Measurements from ENCODE around the gene KDM4C.
"Not testable (repeated sequence)": the region's sequence is repeated elsewhere in the genome, so short reads cannot be mapped to it uniquely, and the experiment has no call there.

KDM4C gene

DNA sequence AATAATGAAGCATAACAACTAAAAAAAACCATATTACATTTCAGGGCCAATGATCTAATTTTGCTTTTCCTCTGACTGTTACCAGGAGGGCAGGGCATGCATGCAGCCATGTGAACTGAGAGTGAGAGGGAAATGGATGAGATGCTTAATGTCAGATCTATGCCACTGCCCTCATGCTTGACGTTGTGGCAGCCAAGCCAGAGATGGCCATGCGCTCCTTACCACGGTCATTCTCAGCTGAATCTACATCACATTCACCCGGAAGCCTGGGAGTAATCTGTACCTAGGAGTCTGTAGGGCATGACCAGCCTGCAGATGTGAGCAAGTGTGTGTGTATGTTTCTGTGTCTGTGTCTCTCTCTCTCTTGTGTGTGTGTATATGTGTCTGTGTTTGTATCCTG is 183.7 kb downstream of the KDM4C start:
- DNase-seq = no peak

GRCh38 chr9:6942406-6942805 is 184.6 kb downstream of the KDM4C start:
- DNase-seq = no peak

DNA sequence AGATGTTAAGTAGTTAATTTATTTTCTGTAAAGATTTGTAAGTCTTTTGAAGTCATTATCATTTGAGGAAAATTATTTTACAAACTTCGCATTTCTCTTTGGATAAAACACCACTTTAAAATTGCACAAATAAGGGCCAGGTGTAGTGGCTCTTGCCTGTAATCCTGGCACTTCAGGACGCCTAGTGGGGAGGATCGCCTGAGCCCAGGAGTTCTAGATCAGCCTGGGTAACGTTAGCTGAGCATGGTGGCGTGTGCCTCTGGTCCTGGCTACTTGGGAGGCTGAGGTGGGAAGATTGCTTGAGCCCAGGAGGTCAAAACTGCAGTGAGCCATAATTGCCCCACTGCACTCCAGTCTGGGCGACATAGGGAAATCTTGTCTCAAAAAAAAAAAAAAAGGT is 185.5 kb downstream of the KDM4C start:
- no peak for DNase-seq

- no peak for DNase-seq
These were observed 186.3 kb downstream of the KDM4C start for GRCh38 chr9:6944093-6944551.

DNA sequence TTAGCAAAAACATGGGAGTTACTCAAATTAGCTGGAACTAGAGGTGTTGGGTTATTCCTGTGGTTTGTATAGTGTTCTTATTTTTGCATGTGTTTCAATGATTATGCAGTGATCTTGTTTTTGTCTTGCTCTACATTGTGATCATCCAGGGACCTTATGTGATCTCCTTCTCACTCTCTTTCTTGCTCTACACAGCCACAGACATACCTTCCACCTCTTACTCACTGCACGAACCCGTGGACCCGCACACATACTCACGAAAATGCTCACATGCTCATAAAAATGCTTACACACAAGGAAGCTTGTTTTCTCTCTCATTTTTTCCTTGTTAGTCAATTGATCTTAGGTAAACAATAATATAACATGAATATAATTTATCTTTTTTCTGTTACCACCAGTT is 187.1 kb downstream of the KDM4C start:
- DNase-seq = no peak

- DNase-seq = no peak
These were observed 188.0 kb downstream of the KDM4C start for GRCh38 chr9:6945816-6946215.

GRCh38 chr9:6946583-6947166 is 188.9 kb downstream of the KDM4C start:
- DNase-seq = no peak

- not testable (repeated sequence) for DNase-seq
These were observed 191.1 kb downstream of the KDM4C start for GRCh38 chr9:6948921-6949320.

DNA sequence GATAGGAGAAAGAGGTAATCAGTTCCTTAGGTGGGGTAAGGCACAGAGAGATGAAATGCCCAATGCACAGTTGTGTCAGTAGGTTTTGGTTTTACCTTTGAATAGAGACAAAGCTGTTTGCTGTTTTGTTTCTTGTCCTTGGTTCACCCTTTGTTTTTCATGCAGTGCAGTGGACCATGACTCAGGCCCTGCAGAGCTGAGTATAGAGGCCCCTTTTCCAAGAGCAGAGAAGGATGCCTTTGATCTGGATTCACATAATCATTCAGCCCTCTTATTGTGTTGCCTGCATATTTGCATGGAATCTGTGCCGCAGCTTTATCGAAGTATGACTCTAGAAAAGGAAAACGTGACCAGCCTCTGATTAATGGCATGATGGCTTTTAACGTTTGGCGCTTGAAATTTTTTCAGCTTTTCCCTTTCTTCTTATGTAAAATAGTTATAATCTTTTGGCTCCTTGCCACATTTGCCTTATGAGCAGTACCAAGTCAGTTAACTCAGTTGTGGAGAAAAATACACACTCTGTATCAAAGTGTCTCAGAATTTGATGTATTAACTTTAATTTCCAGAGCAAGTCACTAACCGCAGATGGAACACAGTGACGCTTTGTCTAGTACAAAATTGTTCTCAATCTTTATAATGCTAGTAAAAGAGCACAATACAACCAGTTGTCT is 197.6 kb downstream of the KDM4C start:
- peak; percentile 36 for DNase-seq

DNA sequence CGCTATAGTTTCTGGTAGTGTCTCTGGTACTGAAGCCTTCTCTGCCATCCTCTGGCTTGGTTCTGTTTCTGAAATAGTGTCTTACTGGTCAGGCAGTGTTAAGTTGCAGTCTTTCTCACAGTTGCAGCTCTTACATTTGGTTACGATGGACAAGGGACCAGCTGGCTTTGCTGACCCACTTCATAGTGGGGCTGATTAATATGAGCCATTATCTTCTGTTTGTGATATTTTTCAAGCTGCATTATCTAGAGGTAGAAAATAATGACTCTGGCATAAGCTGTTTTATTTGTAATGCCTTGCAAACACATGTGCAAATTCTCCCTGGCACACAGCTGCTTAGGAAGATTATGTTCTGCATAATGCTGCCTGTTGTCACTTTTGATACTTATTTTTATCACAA is 199.1 kb downstream of the KDM4C start:
- DNase-seq = no peak

DNA sequence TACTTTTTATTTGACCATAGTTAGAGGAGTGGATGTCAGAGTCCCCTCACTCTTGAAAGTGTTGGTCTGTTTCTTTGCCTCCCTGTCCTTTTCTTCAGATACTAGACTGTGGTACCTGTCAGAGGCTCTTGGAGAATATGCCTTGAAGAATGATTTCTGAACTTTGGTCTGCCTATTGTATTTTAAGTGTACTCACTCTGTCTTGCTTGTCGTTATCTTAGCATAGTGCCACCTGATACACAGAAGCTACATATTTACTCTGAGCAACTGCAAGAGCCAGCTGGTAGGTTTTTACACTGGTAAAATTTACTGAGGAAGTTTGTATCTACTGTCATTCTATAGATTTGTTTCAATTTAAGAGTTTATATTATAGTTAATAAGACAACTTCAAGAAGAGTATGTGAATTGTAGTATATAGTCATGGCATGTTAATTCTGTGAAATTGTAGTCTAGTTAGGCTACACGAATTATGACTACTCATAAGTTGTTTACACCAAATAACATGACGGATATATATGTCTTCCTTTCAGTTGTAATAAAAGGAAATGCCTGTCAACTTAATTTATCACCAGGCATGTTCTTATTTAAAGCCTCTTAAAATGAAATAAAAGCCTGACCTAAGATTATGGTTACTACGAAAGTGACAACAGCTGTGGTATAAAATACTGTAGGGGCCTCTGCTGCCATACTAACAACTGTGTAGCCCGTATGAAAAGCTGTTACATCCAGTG is 201.7 kb downstream of the KDM4C start:
- no peak for DNase-seq

GRCh38 chr9:6960777-6961176 is 203.0 kb downstream of the KDM4C start:
- DNase-seq = no peak

DNA sequence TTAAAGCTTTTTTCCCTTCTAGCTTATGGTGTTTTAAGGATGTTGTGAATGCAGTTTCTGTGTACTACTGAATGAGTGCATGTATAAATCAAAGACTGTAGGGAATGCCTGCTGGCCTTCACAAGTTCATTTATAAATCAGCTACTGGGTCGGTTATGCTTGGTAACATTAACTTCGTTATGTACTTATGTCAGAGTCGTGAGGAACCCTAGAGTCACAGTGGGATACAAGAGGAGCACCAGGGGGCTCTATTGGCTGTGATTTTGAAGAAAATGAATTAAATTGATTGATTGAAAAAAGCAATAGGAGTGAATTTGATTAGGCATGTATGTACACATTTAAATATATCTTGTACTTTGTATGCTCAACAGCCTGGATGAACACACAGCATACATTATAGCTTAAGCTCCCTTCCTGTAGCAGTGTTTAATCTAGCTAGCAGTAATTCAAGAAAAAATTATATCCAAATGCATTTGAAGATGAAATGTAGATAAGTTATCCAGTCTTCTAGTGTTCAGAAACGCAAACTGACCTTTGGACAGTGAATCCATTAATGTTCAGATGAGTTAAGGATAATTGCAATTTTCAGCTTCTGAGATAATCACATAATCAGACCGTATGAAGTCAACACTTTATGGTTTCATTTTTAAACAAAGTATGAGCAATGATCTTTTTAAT is 204.2 kb downstream of the KDM4C start:
- no peak for DNase-seq

DNA sequence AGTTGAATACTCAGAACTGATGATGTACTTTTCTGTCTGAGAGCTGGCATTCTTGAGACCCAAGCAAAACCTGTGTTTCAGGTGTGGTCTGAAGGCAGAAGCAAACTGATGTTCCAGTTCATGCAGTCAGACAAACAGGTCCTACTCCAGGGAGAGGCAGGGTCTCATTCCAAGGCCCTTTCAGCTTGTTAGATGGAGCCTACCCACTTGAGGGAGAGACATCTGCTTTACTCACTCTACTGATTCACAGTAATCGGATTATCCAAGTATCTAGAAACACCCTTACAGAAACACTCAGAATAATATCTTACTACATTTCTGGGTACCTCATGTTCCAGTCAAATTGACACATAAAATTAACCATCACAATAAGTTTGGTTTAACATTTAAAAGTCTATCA is 207.8 kb downstream of the KDM4C start:
- no peak for DNase-seq

DNA sequence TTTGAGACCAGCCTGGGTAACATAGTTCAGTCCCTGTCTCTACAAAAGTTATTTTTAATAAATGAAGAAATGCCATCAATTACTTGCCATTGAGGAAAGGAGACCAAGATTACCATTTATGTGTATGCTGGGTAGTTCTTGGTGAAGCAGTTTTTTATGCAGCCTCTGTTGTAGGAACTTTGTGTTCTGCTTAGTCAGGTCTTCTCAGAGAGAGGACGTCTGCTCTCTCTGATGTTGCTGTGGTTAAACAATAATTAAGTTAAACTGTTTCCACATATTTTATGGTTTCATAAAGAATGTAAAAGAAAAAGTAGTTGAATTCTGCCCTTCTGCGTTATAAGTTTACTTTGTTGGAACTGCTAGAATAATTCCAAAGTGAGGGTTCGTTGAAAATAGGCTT is 210.5 kb downstream of the KDM4C start:
- DNase-seq = no peak

DNA sequence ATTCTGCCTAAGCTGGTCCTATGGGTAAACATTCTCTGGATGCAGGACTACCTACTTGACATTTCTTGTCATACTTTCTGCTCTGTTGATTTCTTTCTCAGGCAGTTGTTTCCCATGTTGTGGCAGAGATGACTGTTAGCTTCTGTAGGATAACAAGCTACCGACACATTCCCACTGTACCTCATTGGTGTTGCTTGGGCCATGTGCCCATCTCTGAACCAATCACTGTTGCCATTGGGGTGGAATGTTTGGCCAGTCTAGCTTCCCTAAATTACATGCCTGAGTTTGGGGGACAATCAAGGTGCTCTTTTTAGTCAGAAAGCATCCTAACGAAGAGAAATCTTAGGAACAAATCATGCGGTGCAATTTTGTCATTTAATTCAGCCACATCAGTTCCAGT is 212.0 kb downstream of the KDM4C start:
- no peak for DNase-seq

GRCh38 chr9:6973089-6973488 is 215.3 kb downstream of the KDM4C start:
- DNase-seq = no peak

DNA sequence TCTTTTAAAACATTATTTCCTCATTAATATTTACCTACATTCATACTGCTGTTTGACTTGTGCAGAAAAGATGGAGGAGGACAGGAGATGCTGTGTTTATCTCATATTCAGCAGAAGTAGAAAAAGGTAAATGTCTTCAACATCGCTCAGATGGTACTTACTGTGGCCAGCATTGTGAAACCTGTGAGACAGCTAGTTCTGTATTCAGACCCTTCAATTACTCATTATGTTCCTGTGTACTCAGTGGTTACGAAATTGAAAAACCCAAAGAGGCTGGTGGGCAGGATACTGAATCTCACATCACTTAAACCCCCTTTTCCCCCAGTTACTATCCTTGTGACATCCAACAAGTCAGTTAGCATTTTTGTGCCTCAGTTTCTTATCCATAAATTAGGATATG is 216.0 kb downstream of the KDM4C start:
- no peak for DNase-seq

DNA sequence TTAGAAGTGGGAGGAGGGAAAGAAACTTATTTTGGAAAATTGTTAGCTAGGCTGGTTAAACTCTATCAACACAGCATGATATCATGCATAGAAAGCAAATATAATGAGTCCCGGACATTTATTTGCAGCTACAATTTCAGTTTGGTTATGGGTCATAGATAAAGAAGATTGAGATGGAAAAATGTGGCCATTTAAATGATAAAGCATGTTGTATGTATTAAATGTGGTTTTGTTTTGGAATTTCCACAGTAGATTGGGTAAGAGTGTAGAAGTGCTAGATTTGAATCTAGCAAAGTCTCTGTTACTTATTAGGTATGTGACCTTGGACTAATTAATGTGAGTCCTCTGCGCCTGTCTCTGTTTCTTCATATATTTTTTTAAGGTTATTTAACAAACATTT is 217.4 kb downstream of the KDM4C start:
- DNase-seq = no peak

GRCh38 chr9:6977761-6978160 is 220.0 kb downstream of the KDM4C start:
- DNase-seq = no peak

- DNase-seq = no peak
These were observed 220.8 kb downstream of the KDM4C start for GRCh38 chr9:6978591-6978990.

DNA sequence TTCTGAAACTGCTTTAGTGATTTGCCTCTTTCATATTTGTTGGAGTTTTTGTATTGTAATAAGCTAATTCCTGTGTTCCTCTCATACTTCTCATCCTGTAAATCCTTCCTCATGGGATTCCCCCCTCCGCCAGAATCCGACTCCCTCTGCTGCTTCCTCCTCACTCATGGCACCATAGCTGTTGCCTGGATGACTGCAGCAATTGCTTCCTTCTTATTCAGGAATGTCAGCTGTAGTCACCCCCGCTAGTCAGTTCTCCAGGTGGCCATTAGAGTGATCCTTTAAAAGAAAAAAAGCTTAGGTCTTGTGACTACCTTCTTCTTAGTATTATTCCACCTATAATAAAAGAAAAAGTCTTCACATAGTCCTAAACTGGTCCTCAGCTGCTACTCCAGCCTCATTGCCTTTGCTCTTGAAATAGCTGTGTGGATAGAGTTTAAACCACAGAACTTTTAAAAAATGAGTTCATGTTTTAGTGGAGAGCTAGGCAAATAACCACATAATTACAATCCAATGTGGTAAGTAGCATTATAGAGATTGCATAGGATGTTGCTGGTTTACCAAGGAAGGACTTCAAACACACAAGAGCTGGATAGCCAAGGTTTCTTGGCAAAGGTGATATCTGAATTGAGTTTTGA is 227.3 kb downstream of the KDM4C start:
- DNase-seq = no peak

GRCh38 chr9:6986141-6986815 is 228.5 kb downstream of the KDM4C start:
- no peak for DNase-seq

Measured in stimulated activated CD4-positive, alpha-beta T cell treated with anti-CD3 and anti-CD28 coated beads, Interleukin-1b, Interleukin-23, amount 100 ng/mL, for 48 hours (primary cell).